OCI-LY1 (cell line): Measurements from ENCODE around the gene LYRM2.

Experiments
- H2AFZ ChIP-seq: fragments of 200-600 bp; sonication (generic), shearing (Covaris generic); 2 replicates; pipeline ENCODE4 v1.6.0; 2014; ENCODE audit warnings: antibody characterized with exemption, mild to moderate bottlenecking, low read length
- H3F3A ChIP-seq: fragments of 200-600 bp; sonication (generic), shearing (Covaris generic); 2 replicates; pipeline ENCODE4 v1.6.0; 2014; ENCODE audit warnings: mild to moderate bottlenecking, antibody characterized with exemption, low read length, moderate library complexity; ENCODE audit not compliant: insufficient read depth
- H3K27ac ChIP-seq: fragments of 200-600 bp; sonication (generic); 2 replicates; pipeline ENCODE4 v1.5.1; 2014; ENCODE audit warnings: low read length, mixed run types, mild to moderate bottlenecking, low read depth; ENCODE audit not compliant: poor library complexity, severe bottlenecking
- H3K27me3 ChIP-seq: fragments of 200-600 bp; sonication (generic); 2 replicates; pipeline ENCODE4 v1.6.0; 2014; ENCODE audit warnings: antibody characterized with exemption, mild to moderate bottlenecking, low read length, moderate library complexity; ENCODE audit not compliant: insufficient read depth
- H3K36me3 ChIP-seq: fragments of 200-600 bp; sonication (generic); 2 replicates; pipeline ENCODE4 v1.6.1; 2014; ENCODE audit warnings: mild to moderate bottlenecking, antibody characterized with exemption, low read length, moderate library complexity, mixed read lengths; ENCODE audit not compliant: insufficient read depth
- H3K4me1 ChIP-seq: fragments of 200-600 bp; sonication (generic); 2 replicates; pipeline ENCODE4 v1.5.1; 2014; ENCODE audit warnings: mild to moderate bottlenecking, low read length, moderate library complexity; ENCODE audit not compliant: insufficient read depth, severe bottlenecking
- H3K4me2 ChIP-seq: fragments of 200-600 bp; sonication (generic), shearing (Covaris generic); 2 replicates; pipeline ENCODE4 v1.6.1; 2014; ENCODE audit warnings: low read length
- H3K4me3 ChIP-seq: fragments of 200-600 bp; sonication (generic); 2 replicates; pipeline ENCODE4 v1.5.1; 2014; ENCODE audit warnings: low read length, low read depth, mild to moderate bottlenecking, mixed read lengths; ENCODE audit not compliant: poor library complexity, severe bottlenecking
- H3K79me2 ChIP-seq: fragments of 200-600 bp; shearing (Covaris generic); 2 replicates; pipeline ENCODE4 v1.6.1; 2016; ENCODE audit warnings: mixed run types, low read length, mixed read lengths; ENCODE audit not compliant: insufficient read depth
- H3K9ac ChIP-seq: fragments of 200-600 bp; sonication (generic), shearing (Covaris generic); 2 replicates; pipeline ENCODE4 v1.6.1; 2014; ENCODE audit warnings: mild to moderate bottlenecking, low read length, mixed read lengths
- H3K9me2 ChIP-seq: fragments of 200-600 bp; sonication (generic), shearing (Covaris generic); 2 replicates; pipeline ENCODE4 v1.6.1; 2014; ENCODE audit warnings: low read depth, mild to moderate bottlenecking, low read length, mixed read lengths
- H3K9me3 ChIP-seq: fragments of 200-600 bp; shearing (Covaris generic); 2 replicates; pipeline ENCODE4 v1.6.1; 2014; ENCODE audit warnings: low read length, mixed read lengths
- H4K20me1 ChIP-seq: fragments of 200-600 bp; sonication (generic), shearing (Covaris generic); 2 replicates; pipeline ENCODE4 v1.6.0; 2016; ENCODE audit warnings: mild to moderate bottlenecking, low read length; ENCODE audit not compliant: insufficient read depth
- CTCF ChIP-seq: fragments of 200-600 bp; sonication (generic), shearing (Covaris generic); IDR thresholded peaks from 2 replicates; pipeline ENCODE4 v1.5.1; 2017; ENCODE audit warnings: mild to moderate bottlenecking, antibody characterized with exemption, low read length, moderate library complexity, mixed read lengths
- EZH2 ChIP-seq: fragments of 200-600 bp; sonication (generic), shearing (Covaris generic); IDR thresholded peaks from 2 replicates; pipeline ENCODE4 v1.8.0; 2017; ENCODE audit warnings: borderline replicate concordance, mixed run types, mild to moderate bottlenecking, antibody characterized with exemption, low read length, moderate library complexity, mixed read lengths

The LYRM2 gene

GRCh38 chr6:89604653-89605052 lies 33.9 kb downstream of the LYRM2 start:
- no peaks in the 10 kb centered on the region for H3K9me3 ChIP-seq
- H2AFZ ChIP-seq = no peak overlapping the region
- 0 out of 2 replicates have a peak, but pooled peaks cover 3% of the 10 kb centered on the region for H3K27me3 ChIP-seq
- no peaks in the 10 kb centered on the region for H3K36me3 ChIP-seq
- H3K4me1 ChIP-seq = no peaks in the 10 kb centered on the region
- H3K79me2 ChIP-seq = no peaks in the 10 kb centered on the region
- H3K27ac ChIP-seq = no peak overlapping the region
- H3F3A ChIP-seq = no peaks in the 10 kb centered on the region
- TF ChIP-seq EZH2 (no peak), CTCF (no peak)
- no peaks in the 10 kb centered on the region for H4K20me1 ChIP-seq
- no peak overlapping the region for H3K4me3 ChIP-seq
- H3K9ac ChIP-seq = no peak overlapping the region
- no peak overlapping the region for H3K4me2 ChIP-seq
- no peaks in the 10 kb centered on the region for H3K9me2 ChIP-seq

GRCh38 chr6:89602166-89602565 lies 36.4 kb downstream of the LYRM2 start:
- Histone ChIP-seq H3K9me2 (no peaks in the 10 kb centered on the region), H3K4me3 (no peak overlapping the region), H3K27ac (no peak overlapping the region), H3K27me3 (0 out of 2 replicates have a peak, but pooled peaks cover 3% of the 10 kb centered on the region), H3K4me2 (no peak overlapping the region), H3K79me2 (no peaks in the 10 kb centered on the region), H3K4me1 (no peaks in the 10 kb centered on the region), H4K20me1 (no peaks in the 10 kb centered on the region), H3F3A (no peaks in the 10 kb centered on the region), H2AFZ (no peak overlapping the region), H3K9me3 (no peaks in the 10 kb centered on the region), H3K9ac (no peak overlapping the region), H3K36me3 (no peaks in the 10 kb centered on the region)
- TF ChIP-seq EZH2 (no peak), CTCF (no peak)

DNA sequence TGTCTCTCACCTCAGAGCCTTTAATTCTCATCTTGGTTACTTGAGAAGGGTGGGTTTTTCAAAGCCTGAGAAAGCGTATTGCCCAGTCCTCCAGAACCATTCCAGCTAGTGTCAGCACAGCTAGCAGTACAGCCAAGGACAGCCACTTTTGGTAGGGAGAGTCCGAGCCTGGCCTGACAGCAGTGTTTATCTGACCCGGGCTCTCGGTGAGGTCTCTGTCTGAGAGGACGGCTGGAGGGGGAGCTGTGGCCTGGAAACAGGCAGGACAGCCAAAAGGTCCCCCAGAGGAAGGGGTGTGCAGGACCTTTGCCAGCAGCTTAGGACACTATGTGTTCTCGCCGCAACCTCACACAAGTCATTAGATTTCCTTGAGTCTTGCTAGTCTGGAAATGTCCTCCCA lies 38.8 kb downstream of the LYRM2 start:
- Histone ChIP-seq H3K9me3 (no peaks in the 10 kb centered on the region), H3K4me2 (no peak overlapping the region), H3K79me2 (no peaks in the 10 kb centered on the region), H3K9me2 (no peaks in the 10 kb centered on the region), H3K36me3 (no peaks in the 10 kb centered on the region), H2AFZ (no peak overlapping the region), H3K27me3 (0 out of 2 replicates have a peak, but pooled peaks cover 3% of the 10 kb centered on the region), H3F3A (no peaks in the 10 kb centered on the region), H3K4me1 (peaks cover 9% of the 10 kb centered on the region), H3K9ac (no peak overlapping the region), H3K27ac (no peak overlapping the region), H4K20me1 (no peaks in the 10 kb centered on the region), H3K4me3 (no peak overlapping the region)
- TF ChIP-seq EZH2 = no peak
- no peak for TF ChIP-seq CTCF
